MV-4-11 (cell line): ENCODE measurements around the gene CLEC4F.

ENCODE experiments used
- DNase-seq: peaks from one replicate; lab custom pipeline; 2025; lab: John Stamatoyannopoulos, UW

Gene CLEC4F, protein sequence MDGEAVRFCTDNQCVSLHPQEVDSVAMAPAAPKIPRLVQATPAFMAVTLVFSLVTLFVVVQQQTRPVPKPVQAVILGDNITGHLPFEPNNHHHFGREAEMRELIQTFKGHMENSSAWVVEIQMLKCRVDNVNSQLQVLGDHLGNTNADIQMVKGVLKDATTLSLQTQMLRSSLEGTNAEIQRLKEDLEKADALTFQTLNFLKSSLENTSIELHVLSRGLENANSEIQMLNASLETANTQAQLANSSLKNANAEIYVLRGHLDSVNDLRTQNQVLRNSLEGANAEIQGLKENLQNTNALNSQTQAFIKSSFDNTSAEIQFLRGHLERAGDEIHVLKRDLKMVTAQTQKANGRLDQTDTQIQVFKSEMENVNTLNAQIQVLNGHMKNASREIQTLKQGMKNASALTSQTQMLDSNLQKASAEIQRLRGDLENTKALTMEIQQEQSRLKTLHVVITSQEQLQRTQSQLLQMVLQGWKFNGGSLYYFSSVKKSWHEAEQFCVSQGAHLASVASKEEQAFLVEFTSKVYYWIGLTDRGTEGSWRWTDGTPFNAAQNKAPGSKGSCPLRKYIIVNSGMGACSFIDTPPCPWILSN

DNA sequence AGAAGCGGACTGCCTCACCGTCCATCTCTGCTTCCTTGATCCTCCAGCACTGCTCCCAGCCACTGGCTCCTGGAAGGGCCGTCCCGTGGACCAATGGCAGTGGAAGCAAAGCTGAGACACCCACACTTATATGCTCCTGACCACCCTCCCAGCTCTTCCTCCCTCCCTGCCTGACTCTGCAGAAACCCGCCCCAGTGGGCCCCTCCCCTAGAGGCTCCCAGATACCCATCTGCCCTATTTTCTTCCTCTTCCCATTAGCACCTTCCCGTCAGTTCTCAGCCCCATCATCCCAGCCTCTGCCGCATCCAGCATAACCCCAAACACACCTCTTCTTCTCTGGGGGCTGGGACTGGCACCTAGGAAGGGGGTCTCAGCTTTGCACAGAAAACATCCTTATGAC is at the start of gene CLEC4F:
Gene CLEC4F, minus strand, starts transcription at position 101 of the 400 bp plus-strand sequence. Its CDS starts 76 bp downstream, at position 25.
- no peak for DNase-seq

DNA sequence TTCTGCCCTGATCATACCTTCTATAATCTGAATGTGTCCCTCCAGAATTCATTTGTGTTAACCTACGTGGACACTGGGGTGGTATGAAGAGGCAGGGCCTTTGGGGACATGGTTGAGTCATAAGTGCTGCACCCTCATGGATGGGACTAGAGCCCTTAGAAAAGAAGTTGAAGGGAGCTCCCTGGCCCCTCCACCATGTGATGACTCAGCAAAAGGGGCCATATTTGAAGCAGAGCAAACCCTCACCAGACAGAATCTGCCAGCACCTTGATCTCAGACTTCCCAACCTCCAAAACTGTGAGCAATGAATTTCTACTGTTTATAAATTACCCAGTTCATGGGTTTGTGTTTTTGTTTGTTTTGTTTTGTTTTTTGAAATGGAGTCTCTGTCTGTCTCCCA is 48.6 kb upstream of the CLEC4F start:
- DNase-seq = no peak

DNA sequence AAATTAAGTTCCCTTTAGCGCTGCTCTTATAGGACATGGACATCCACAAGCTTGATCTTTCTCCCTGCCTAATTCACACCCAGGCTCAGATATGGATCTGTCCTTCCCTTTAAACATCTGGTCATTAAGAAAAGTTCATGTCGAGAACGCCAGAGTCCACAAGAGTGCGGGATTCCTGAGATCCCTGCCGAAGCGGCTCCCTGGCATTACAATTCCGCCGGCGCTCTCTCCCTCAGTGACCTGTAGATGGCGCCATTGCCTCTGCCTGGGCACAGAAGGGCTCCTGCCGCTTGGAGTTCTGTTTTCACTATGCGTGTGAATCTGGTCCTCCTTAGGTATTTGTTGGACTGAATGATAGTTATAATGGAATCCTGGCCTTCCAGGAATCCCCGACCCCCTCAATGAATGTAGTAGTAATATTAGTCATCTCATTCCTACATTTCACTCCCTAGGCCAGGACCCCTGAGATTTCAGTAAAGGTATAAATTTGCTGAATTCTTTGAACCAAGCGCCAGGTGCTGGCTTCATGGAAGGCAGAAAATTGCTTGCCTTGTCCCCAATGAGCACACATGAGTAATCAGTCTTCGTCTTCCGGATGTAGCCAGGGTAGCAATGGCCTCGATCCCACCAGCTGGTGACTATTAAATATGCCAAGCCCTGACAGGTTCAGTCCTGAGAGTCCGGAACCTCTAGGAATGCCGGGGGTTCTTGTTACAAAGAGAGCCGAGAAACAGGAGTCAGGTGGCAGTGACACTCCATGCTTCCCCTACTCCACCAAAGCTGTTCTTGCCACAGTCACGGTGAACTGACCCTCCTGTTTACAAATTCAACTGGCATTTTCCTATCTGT is 41.6 kb upstream of the CLEC4F start:
- peak; percentile 58 for DNase-seq

DNA sequence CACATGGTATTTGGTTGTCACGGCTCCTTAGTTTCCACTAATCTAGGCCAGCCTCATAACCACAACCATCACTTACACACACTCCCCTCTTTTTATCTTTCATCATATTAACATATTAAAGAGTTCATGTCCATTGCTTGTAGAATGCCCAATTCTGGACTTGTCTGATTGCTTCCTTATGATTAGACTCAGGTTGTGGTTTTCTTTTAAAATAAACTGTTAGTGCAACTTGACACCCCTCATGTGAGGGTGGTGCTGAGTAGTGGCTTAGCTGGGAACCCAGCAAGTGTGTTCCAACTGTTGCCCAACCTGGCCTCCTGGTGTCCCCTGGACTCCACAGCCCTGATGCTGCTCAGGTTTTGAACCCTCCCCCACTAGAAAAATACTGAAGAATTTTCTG is 35.3 kb upstream of the CLEC4F start:
- peak; percentile 10 for DNase-seq

DNA sequence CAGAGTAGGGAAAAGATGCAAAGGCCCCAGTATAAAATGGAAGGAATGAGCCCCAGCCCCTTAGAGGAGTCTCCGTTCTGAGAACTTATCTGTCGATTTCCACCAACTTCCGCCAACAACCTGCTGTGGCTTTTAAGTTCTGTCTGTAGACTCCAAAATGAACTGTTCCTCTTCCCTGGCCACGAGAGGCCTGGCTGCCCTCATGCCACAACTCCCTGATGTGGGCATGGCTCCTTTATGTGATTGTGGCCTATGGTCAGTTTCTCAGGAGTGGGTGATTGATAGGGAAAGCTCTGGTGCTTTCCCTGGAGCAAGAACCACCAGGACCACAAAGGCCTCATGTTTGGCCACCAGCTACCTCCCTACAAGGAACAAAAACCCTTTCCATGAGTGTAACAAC is 34.0 kb upstream of the CLEC4F start:
- DNase-seq = peak; percentile 55

DNA sequence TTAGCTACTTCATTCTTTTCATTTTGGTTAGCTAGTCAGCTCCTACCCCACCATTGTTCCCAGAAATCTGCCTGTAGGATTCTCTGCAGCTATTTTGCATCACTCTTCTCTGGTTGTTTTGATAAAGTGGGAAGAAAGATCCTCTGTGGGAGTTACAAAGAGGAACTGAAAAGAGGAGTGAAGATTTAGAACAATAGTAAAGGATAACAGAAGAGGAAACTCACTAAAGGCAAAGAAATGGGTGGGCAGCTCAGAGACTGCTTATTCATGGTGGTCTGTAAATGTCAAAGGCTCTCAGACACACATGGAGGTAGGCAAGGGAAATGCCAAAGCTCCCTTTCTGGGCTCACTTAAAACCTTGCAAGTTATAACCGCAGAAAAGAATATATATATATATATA is 32.4 kb upstream of the CLEC4F start:
- peak; percentile 56 for DNase-seq

DNA sequence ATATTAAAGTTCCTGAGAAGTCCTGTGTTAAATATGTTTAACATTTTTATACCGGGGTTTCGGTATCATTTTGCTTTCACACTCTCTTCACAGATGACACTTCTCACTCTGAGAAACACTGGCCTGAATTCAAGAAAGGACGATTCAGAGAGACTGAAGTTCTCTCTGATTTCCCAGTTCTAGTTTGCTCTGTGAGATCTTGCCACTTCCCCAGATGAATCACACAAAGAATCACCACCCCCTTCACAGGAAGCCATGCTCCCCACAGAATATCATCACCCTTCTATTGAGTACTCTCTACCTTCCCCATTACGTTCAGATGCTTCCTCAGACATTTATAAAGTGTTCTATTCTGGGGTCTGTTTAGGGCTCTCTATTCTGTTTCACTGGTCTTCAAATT is 31.3 kb upstream of the CLEC4F start:
- DNase-seq = peak; percentile 86

DNA sequence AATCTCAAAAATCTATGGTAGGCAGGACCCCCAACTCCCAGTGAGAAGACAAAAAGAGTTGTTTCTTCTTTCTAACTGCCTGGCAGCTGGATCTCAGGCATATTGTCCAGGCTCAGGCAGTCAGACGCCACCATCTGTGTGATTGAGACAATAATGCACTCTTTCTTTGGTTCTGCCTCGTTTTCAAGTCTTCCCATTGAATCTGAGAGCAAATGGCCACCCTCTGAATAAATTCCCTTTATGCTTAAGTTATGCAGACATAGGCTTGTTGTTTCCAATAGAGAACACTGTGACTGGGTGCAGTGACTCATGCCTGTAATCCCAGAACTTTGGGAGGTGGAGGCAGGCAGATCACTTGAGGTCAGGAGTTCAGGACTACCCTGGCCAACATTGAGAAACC is 30.5 kb upstream of the CLEC4F start:
- DNase-seq = no peak

DNA sequence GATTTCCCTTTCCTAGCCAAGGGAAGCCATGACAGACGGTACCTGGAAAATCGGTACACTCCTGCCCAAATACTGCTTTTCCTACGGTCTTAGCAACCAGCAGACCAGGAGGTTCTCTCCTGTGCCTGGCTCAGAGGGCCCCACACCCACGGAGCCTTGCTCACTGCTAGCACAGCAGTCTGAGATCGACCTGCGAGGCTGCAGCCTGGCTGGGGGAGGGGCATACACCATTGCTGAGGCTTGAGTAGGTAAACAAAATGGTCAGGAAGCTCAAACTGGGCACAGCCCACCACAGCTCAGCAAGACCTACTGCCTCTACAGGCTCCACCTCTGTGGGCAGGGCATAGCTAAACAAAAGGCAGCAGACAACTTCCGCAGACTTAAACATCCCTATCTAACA is 22.0 kb upstream of the CLEC4F start:
- DNase-seq = no peak

DNA sequence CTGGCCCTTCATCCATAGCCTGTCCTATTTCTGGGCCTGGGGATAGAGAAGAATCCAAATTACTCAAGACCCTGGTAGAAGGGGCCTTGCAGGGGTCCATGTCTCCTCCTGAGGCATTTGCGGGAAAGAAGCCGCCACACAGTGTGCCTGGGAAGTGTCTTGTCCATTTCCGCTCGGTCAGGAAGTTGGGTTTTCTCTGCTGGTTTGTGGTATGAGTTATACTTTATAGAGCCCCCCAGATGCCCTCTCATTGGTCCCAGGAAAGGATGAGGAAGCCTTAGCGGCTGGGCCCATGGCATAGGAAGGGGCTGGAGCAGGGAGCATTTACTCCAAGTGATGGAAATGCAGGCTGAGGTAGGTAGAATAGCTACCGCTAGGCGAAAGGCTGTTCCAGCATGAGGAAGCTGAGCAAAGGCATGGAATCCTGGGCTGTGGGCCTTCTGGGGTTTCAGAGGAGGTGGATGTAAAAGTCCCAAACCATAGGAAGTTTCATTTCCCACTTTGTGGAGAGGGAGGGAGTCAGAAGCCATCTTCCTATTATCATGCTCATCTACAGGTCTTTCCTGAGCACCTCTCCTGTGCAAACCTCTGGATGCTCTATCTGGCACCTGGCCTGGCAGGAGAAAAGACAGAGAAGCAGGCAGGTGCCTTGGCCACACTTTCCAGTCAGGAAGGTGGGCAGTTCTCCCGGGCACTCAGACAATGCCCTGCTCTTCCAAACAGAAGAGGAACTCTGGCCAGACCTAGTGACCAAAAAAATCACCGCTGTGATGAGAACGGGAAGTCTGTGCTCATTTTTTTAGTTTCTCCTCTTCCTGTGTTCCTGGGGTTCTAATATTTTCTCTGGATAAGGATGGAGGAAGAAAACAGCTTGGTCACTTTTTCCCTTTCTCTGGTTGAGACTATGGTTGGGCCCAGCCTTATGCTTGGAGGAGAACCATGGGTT is 17.9 kb upstream of the CLEC4F start:
- DNase-seq = no peak

DNA sequence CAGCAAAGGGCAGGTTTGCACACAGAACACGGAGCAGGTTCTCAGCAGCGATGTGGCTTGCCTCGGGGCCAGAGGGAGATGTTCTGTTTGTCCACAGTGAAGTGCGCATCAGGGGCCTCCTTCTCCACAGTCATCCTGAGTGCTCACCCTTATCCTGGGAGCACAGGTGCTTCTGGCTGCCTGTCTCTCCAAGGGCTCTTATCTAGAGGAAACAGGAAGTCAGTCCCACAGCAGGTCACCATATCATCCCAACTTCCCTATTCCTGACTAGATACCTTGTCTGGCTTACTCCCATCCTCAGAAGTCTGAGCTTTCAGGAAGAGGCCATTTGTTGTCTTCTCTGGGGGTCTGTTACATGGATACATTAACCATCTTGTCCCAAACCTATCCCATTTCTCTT is 15.2 kb upstream of the CLEC4F start, which contains the start of gene CD207:
Gene CD207, minus strand, starts transcription at position 174 of the 400 bp plus-strand sequence. Its CDS starts 40 bp downstream, at position 134.
- no peak for DNase-seq

DNA sequence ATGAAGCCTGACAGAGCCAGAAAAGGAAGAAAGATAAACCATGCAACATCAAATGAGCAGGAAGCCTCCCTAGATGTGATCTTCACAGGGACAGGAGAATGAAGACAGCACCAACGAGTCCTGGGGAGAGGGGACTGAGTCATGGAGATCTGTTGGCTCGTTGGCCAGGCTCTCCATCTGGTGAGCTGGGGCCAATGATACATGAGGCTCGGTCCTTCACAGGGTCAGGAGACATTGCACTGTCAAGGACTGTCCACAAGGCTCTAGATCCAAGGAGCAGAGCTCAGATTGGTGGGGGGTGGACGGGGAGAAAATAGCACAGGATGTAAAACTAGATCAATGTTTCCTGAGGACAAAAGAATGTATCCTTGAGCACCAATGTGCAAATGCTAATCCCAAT is 14.5 kb upstream of the CLEC4F start:
- no peak for DNase-seq

DNA sequence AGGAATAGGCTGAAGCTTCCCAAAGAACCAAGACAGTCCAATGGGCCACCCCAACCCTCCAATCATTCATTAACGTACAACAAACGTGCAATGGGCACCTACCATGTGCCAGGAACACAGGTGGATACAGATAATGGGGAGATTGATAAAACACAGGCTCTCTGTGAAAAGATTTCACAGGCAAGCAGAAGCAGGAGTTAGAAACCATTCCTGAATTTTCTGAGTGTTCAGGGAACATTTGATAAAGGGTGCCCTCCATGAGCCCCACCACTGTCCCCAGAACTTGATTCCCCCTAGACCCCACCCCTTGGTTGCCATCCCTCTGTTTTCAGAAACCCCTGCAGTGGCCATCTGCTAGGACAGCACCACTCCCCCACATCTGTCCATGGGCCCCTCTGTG is 13.7 kb upstream of the CLEC4F start:
- no peak for DNase-seq

DNA sequence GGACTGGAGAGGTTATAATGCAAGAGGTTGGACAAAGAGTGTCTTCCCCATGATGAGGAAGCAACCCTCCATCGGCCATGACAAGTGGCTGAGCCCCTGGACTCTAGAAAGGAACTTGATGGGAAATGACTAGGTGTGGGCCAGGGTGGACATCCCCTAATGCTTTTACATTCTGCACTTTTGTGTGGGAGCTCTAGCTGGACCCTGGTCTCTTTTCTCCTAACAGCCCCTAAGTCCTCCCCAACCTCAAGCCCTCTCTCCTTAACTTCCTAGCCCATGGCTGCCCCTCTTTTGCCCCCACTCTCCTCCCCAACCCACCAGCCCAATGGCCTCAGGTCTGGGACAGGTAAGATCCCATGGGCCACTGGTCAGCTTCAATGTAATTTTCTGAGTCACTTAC is 12.8 kb upstream of the CLEC4F start:
- no peak for DNase-seq

DNA sequence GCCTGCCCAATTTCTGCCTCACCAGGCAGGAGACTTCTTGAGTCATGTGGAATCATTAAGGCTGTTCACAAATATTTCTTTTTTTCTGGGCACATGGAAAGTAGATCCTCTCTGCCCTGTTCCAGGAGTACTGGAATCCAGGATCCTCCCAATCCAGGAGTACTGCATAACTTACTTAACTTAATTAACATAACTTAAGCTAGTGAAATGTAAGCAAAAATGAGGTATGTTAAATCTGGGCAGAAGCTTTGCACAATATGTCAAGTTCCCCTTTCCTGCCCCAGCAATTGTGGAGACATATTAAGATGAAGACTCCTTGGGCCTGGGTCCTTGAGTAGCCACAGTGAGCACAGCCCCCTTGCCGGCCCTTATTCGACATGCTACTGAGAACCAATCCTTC is 12.0 kb upstream of the CLEC4F start:
- DNase-seq = peak; percentile 12

DNA sequence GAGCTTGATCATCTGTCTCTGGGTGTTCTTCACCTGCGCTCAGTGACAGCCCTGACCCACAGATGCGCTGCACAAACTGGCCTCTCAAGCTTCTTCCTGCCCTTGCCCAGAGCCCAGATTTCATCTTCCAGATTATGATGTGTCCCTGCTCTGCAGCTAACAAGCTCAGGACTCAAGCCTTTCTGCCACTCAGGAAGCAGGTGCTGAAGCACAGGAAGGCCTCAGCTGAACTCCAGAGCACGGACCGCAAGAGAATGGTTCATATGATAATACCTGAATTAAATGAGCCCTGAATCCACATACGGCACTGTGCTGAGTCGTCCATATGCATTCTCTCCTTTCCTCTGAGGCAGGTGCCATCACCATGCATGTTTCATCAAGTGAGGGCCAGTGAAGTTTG is 11.5 kb upstream of the CLEC4F start:
- DNase-seq = no peak

DNA sequence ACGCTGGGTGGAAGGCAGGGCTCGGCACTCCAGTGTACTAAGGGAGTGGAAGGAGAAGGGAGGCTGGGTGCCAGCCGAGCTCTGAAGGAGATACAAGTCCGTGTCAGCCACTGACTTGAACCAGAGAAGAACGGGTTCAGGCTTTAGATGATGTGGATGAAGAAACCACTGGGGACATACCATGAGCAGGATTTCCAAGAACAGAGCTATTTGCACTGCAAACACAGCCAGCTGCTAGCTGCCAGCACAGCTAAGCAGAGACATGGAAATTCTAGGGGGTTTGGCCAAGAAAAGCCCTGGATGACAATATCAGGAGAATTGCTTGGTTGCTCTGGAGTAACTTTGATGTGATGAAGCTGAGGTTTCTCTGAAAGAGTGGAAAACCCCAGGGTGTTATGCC is 10.0 kb upstream of the CLEC4F start:
- no peak for DNase-seq

DNA sequence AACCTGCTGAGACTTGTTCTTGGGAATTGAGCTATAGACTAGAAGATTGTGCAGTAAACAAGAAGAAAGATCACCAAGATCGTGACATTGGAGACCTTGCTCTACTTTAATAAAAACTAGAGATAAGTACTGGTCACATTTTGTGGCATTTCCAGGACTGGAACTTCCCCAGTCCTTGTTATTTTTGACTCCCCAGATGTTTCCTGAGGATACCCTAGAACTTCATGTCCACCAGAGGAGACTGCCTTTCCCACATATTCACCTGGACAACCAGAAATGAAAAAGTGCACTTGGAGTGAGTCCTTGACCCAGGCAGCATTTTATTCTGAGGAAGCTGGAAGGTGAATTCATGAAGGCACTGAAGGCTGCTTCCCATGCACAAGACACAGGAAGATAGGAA is 9.5 kb upstream of the CLEC4F start:
- DNase-seq = no peak

DNA sequence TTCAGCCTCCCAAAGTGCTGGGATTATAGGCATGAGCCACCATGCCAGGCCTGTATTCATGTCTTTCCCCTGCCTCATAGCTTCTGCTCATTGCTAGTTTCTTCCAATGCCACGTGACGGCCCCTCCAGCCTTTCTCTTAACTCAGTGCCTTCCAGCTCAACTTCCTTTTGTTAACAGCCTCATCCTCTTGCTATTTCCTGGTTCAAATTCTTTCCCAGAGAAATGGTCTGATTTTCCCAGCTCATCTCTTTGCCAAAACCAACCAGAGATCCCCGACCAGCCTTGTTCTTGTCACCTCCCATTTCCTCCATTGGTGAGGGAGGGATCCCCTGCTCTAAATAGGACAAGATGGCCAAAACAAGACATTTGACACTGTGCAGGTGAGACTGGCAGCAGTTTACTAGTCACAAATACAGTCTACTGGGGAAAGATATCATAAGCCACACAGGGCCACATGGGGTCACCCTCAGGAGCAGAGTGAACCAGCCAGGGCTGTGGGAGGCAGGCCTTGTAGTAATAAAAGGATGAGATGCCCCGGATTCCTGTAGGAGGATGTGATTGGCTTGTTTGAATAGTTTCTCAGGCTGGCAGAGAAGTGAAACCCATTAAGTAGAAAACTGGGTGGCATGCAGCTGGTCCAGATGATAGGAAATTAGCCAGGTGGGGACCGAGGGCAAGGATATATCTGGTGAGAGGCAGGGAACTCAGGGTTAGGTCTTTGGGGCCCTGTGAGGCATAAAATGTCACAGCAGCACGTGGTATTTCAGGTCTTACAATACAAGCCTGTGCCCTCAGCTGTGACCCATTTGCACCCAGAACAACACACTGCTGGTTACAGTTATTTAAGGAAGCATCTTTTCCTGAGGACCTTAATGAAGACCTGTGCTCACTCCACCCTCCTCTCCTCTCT is 8.8 kb upstream of the CLEC4F start:
- DNase-seq = peak; percentile 33

DNA sequence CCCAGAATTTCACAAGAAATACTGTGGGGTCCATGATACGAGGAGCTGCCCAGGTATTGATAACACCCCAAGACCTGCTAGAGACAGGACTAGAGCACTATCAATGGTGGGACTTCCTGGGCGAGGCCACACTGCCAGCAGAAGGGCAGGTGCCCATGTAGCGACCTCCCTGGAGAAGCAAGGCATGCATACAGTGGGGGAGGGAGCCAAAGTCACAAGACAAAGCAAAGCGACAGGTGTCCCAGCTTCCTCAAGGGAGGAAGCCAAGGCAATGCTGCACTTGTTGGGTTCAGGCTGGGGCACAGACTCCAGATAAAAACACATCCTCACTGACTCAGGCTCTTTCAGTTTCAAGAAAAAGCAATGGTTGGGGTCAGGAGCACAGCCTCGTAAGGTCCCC is 7.7 kb upstream of the CLEC4F start:
- DNase-seq = no peak

DNA sequence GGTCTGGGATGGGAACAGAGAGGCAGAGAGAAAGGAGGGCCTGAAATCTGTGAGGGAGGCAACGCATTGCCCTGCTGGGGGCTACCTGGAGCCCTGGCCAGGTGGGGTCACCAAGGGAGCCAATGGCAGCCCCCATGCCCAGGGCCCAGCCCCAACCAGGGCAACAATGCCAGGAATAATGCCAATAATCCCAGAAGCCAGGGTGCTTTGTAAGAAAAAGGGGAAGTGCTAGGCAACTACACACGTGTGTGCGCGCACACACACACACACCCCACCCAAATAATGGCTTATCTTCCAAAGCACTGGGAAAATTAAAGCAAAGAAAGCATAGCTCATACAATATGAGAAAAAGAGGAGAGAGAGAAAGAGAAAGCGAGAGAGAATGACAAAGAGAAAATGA is 7.0 kb upstream of the CLEC4F start:
- peak; percentile 30 for DNase-seq
